Lower lobe of right lung (tissue), 2 donors: ENCODE data around the gene CSTF2T. TPM values are rescaled to one million over a fixed set of nuclear protein-coding genes. Genes with fewer than 3 reads are reported as not detected.

Experiments
- ATAC-seq, 2 donors: fragments of 200-7000 bp; cut with Tn5 transposase; one replicate each; pipeline ENCODE4 v1.9.1; 2020 to 2022; ENCODE audit warnings: mild to moderate bottlenecking in 2 of 2, moderate library complexity in 2 of 2
- DNase-seq: peaks from one replicate; pipeline ENCODE4 v3.0.0-alpha.2; 2020
- H3K27ac ChIP-seq: fragments of 200-600 bp; one replicate; pipeline ENCODE4 v1.8.0; 2022
- H3K27me3 ChIP-seq: fragments of 200-600 bp; one replicate; pipeline ENCODE4 v1.8.0; 2022; ENCODE audit warnings: low read depth
- H3K36me3 ChIP-seq: fragments of 200-600 bp; one replicate; pipeline ENCODE4 v1.8.0; 2022; ENCODE audit warnings: mild to moderate bottlenecking
- H3K4me1 ChIP-seq: fragments of 200-600 bp; one replicate; pipeline ENCODE4 v1.8.0; 2022
- H3K4me3 ChIP-seq: fragments of 200-600 bp; one replicate; pipeline ENCODE4 v1.8.0; 2022; ENCODE audit warnings: mild to moderate bottlenecking
- H3K9me3 ChIP-seq: fragments of 200-600 bp; one replicate; pipeline ENCODE4 v1.8.0; 2022
- intact Hi-C: fragments of 100-400 bp; cut with DNase I; formaldehyde crosslinking; loops from one replicate; pipeline ENCODE4 v1.11.0; 2022
- total RNA-seq: library from RNA; stranded (reverse); fragmentation: NEBNext Ultra II Directional; extraction: Animal tissue kit (Norgen Biotek cat#: 25700); gene quantifications from one replicate; pipeline ENCODE4 v1.2.1, GENCODE V29; 2021
- TF ChIP-seq, protein P1 (sequence below): fragments of 200-600 bp; IDR thresholded peaks from one replicate; pipeline ENCODE4 v1.8.0; 2022; ENCODE audit warnings: antibody characterized with exemption, mild to moderate bottlenecking
- donor health status: DM: no; HTN: yes; CAD: no; lungs with severe emphysema.

CSTF2T gene
- total RNA-seq, 1 donor from 2014 or later, result 16.4 TPM

DNA sequence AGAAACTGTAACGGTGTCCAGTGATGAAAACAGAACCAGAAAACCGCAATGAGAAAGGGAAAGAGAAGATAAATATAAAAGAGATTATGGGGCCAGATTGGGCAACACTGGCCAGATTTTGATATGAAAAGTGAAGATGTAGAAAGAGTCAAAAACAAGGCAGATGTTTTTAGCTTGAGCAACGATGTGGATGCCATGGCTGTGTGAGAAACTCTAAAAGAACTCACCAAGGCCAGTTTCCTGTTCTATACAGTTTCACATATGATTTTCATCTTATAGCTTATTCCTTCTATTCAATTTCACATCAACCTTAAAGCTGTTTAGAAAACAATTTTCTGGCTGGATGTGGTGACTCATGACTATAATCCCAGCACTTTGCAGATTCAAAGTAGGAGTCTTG is 36.3 kb downstream of the CSTF2T start:
- ATAC-seq (no peak), DNase-seq (no peak)
- TF ChIP-seq, protein P1, sequence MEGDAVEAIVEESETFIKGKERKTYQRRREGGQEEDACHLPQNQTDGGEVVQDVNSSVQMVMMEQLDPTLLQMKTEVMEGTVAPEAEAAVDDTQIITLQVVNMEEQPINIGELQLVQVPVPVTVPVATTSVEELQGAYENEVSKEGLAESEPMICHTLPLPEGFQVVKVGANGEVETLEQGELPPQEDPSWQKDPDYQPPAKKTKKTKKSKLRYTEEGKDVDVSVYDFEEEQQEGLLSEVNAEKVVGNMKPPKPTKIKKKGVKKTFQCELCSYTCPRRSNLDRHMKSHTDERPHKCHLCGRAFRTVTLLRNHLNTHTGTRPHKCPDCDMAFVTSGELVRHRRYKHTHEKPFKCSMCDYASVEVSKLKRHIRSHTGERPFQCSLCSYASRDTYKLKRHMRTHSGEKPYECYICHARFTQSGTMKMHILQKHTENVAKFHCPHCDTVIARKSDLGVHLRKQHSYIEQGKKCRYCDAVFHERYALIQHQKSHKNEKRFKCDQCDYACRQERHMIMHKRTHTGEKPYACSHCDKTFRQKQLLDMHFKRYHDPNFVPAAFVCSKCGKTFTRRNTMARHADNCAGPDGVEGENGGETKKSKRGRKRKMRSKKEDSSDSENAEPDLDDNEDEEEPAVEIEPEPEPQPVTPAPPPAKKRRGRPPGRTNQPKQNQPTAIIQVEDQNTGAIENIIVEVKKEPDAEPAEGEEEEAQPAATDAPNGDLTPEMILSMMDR, result no peak
- no peaks in the 10 kb centered on the region for H3K36me3 ChIP-seq
- no peak overlapping the region for H3K4me3 ChIP-seq
- H3K27me3 ChIP-seq, result no peaks in the 10 kb centered on the region
- H3K4me1 ChIP-seq, result no peaks in the 10 kb centered on the region
- H3K9me3 ChIP-seq, result no peaks in the 10 kb centered on the region
- no peak overlapping the region for H3K27ac ChIP-seq
- intact Hi-C loops, result no loop called here

DNA sequence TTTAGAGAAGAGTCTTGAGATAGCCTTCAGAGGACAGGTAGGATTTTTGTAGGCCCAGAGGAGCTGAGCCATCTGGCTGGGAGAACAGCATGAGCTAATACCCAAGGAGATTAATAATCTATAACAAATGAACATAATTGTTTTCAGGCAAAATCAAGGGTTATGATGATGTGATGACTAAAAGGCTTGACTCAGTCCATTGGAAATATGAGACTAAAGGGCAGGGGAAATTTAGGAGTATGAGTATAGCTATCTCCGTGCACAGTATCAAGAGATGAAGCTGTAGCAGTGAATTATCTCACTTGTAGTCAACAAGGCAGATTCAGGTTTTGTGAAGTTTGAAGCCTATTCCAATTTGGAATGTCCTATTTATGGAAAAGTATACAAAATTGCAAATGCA is 40.1 kb downstream of the CSTF2T start:
- intact Hi-C loops, result no loop called here
- Histone ChIP-seq H3K27me3 (no peaks in the 10 kb centered on the region), H3K9me3 (no peaks in the 10 kb centered on the region), H3K36me3 (no peaks in the 10 kb centered on the region), H3K27ac (no peak overlapping the region), H3K4me1 (no peaks in the 10 kb centered on the region), H3K4me3 (no peak overlapping the region)
- DNase-seq (no peak), ATAC-seq (no peak)
- TF ChIP-seq, protein P1, result no peak

DNA sequence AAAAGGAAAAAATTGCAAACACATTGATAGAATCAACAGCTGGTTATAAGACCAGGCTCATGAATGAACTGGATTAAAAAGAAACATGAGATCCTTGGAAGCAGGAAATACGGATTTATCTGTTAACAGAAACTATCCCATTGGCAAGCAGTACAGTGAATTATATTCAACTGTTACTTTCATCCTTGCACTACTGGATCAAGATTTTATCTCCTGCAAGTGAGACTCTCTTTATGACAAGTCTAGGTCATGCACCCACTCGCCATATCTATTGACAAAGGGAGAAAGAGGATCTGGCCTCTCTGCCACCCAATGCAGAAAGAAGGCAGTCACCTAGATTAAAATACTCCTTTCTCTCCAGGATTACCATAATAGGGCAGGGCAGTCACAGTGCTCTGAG is 41.4 kb downstream of the CSTF2T start:
- Histone ChIP-seq H3K36me3 (no peaks in the 10 kb centered on the region), H3K4me3 (no peak overlapping the region), H3K27ac (no peak overlapping the region), H3K27me3 (no peaks in the 10 kb centered on the region), H3K4me1 (no peaks in the 10 kb centered on the region), H3K9me3 (no peaks in the 10 kb centered on the region)
- intact Hi-C loops, result no loop called here
- TF ChIP-seq, protein P1, result no peak
- ATAC-seq (no peak), DNase-seq (no peak)

DNA sequence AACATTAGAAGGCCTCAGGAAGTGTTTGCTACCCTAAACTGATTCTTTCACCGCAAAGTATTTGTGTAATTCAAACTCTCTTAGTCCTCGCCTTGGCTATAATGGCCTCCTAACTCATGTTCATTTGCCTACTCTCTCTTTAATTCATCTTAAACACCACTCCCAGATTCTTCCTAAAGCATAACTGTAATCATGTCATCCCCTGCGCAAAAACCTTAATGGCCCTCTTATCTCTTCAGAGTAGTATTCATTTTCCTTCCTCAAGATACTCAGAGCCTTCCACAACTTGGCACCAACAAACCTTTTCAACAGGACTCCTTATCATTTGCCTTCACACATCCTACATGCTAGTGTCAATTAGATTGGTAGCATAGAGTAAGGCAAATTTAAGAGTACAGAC is 42.9 kb downstream of the CSTF2T start:
- Histone ChIP-seq H3K27ac (no peak overlapping the region), H3K9me3 (no peaks in the 10 kb centered on the region), H3K4me1 (no peaks in the 10 kb centered on the region), H3K27me3 (no peaks in the 10 kb centered on the region), H3K4me3 (no peak overlapping the region), H3K36me3 (no peaks in the 10 kb centered on the region)
- ATAC-seq, result no peak
- TF ChIP-seq, protein P1, result no peak
- no peak for DNase-seq
- intact Hi-C loops, result no loop called here

DNA sequence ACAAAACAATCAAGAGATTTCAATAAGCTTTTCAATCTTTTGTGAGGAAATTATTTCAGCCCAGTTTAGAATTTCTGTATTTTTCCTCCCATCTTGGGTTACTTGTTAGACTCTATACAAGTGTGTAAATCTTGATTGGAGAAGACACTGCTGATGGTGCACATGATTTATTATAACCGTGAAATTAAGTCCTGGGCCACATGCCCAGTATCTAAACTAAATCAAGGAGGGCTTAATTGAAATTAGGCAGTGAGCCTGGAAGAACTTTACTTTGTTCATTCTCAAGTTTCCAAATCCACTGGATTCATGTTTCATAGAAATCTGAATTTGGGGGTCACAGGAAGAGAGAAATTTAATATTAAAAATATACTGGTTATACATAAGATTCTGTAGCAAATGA is 44.5 kb downstream of the CSTF2T start:
- intact Hi-C loops, result no loop called here
- Histone ChIP-seq H3K27ac (no peak overlapping the region), H3K4me1 (no peaks in the 10 kb centered on the region), H3K27me3 (no peaks in the 10 kb centered on the region), H3K4me3 (no peak overlapping the region), H3K36me3 (no peaks in the 10 kb centered on the region), H3K9me3 (no peaks in the 10 kb centered on the region)
- DNase-seq (no peak), ATAC-seq (no peak)
- TF ChIP-seq, protein P1, result no peak

DNA sequence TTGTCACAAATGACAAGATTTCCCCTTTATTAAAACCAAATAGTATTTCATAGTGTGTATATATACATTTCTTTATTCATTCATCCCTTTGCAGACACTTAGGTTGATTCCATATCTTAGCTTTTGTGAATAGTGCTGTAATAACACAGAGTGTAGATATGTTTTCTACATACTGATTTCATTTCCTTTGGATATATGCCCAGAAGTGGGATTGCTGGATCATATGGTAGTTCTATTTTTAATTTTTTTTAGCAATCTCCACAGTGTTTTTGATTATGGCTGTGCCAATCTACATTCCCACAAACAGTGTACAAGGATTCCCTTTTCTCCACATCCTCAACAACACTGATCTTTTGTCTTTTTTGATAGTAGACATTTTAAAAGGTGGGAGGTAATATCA is 46.4 kb downstream of the CSTF2T start:
- H3K36me3 ChIP-seq, result no peaks in the 10 kb centered on the region
- no peak for DNase-seq

More for the DNA sequence above, 46.4 kb downstream of the CSTF2T start:
- ATAC-seq, result no peak
- intact Hi-C loops, result no loop called here
- TF ChIP-seq, protein P1, result no peak
- Histone ChIP-seq H3K4me3 (no peak overlapping the region), H3K27ac (no peak overlapping the region), H3K27me3 (no peaks in the 10 kb centered on the region), H3K9me3 (no peaks in the 10 kb centered on the region), H3K4me1 (no peaks in the 10 kb centered on the region)
